Loucy (cell line): ENCODE measurements around the gene QPCT.

Source experiments
- H2AFZ ChIP-seq: fragments of 200-600 bp; sonication (generic); 2 replicates; pipeline ENCODE4 v1.6.0; 2016; ENCODE audit warnings: antibody characterized with exemption, mild to moderate bottlenecking, low read length, moderate library complexity
- H3F3A ChIP-seq: fragments of 200-600 bp; 2 replicates; pipeline ENCODE4 v1.6.0; 2016; ENCODE audit warnings: antibody characterized with exemption, low read depth, mild to moderate bottlenecking
- H3K27me3 ChIP-seq: fragments of 200-600 bp; sonication (generic); 2 replicates; pipeline ENCODE4 v1.6.1; 2014; ENCODE audit warnings: low read length, mild to moderate bottlenecking; ENCODE audit not compliant: insufficient read depth, poor library complexity, severe bottlenecking
- H3K36me3 ChIP-seq: fragments of 200-600 bp; sonication (generic); 2 replicates; pipeline ENCODE4 v1.6.1; 2016; ENCODE audit warnings: low read length; ENCODE audit not compliant: insufficient read depth
- H3K4me1 ChIP-seq: fragments of 200-600 bp; sonication (generic); 2 replicates; pipeline ENCODE4 v1.5.1; 2014; ENCODE audit warnings: low read length, mild to moderate bottlenecking; ENCODE audit not compliant: insufficient read depth, poor library complexity, severe bottlenecking
- H3K4me2 ChIP-seq: fragments of 200-600 bp; sonication (generic); 2 replicates; pipeline ENCODE4 v1.6.0; 2014; ENCODE audit warnings: antibody characterized with exemption, low read length, low read depth, mild to moderate bottlenecking; ENCODE audit not compliant: poor library complexity, severe bottlenecking
- H3K4me3 ChIP-seq: fragments of 200-600 bp; sonication (generic); 2 replicates; pipeline ENCODE4 v1.5.1; 2014; ENCODE audit warnings: low read length, mild to moderate bottlenecking, mixed read lengths; ENCODE audit not compliant: poor library complexity, severe bottlenecking
- H3K79me2 ChIP-seq: fragments of 200-600 bp; sonication (generic); 2 replicates; pipeline ENCODE4 v1.6.1; 2014; ENCODE audit warnings: low read length; ENCODE audit not compliant: insufficient read depth
- H3K9ac ChIP-seq: fragments of 200-600 bp; sonication (generic); 2 replicates; pipeline ENCODE4 v1.6.0; 2014; ENCODE audit warnings: mild to moderate bottlenecking, low read depth, low read length, moderate library complexity; ENCODE audit not compliant: poor library complexity, severe bottlenecking
- H3K9me2 ChIP-seq: fragments of 200-600 bp; sonication (generic); replicated peaks from 2 replicates; pipeline ENCODE4 v1.6.1; 2016; ENCODE audit warnings: low read depth, low read length, mixed read lengths
- H3K9me3 ChIP-seq: fragments of 200-600 bp; sonication (generic); 2 replicates; pipeline ENCODE4 v1.6.1; 2014; ENCODE audit warnings: mild to moderate bottlenecking, antibody characterized with exemption, low read length, low read depth; ENCODE audit not compliant: insufficient read depth
- H4K20me1 ChIP-seq: fragments of 200-600 bp; sonication (generic); 2 replicates; pipeline ENCODE4 v1.6.0; 2014; ENCODE audit warnings: antibody characterized with exemption, low read length, mild to moderate bottlenecking; ENCODE audit not compliant: insufficient read depth, poor library complexity, severe bottlenecking
- CTCF ChIP-seq: fragments of 200-600 bp; sonication (generic); conservative IDR thresholded peaks from 2 replicates; pipeline ENCODE4 v1.5.1; 2014; ENCODE audit warnings: mild to moderate bottlenecking, antibody characterized with exemption, low read length
- EZH2phosphoT487 ChIP-seq: fragments of 200-600 bp; IDR thresholded peaks from 2 replicates; pipeline ENCODE4 v1.6.1; 2018; ENCODE audit warnings: antibody characterized with exemption, mild to moderate bottlenecking, moderate library complexity, borderline replicate concordance

Gene QPCT

GRCh38 chr2:37361216-37361815 is 16.9 kb downstream of the QPCT start:
- H3F3A ChIP-seq = no peaks in the 10 kb centered on the region
- no peaks in the 10 kb centered on the region for H4K20me1 ChIP-seq
- no peaks in the 10 kb centered on the region for H3K79me2 ChIP-seq

GRCh38 chr2:37361994-37362698 is 17.7 kb downstream of the QPCT start:
- Histone ChIP-seq H3K36me3 (no peaks in the 10 kb centered on the region), H3K79me2 (no peaks in the 10 kb centered on the region), H3K9ac (no peak overlapping the region), H3K4me2 (no peak overlapping the region), H3K4me1 (peaks cover 21% of the 10 kb centered on the region), H4K20me1 (no peaks in the 10 kb centered on the region), H2AFZ (no peak overlapping the region), H3F3A (no peaks in the 10 kb centered on the region), H3K9me2 (no peaks in the 10 kb centered on the region), H3K27me3 (no peaks in the 10 kb centered on the region), H3K9me3 (no peaks in the 10 kb centered on the region), H3K4me3 (no peak overlapping the region)
- TF ChIP-seq EZH2phosphoT487 (no peak), CTCF (no peak)

More at GRCh38 chr2:37361216-37361815, 16.9 kb downstream of the QPCT start:
- no peaks in the 10 kb centered on the region for H3K9me3 ChIP-seq
- H3K9ac ChIP-seq = no peak overlapping the region
- H3K4me2 ChIP-seq = no peak overlapping the region
- no peak overlapping the region for H2AFZ ChIP-seq
- no peaks in the 10 kb centered on the region for H3K27me3 ChIP-seq
- no peaks in the 10 kb centered on the region for H3K36me3 ChIP-seq
- peaks cover 13% of the 10 kb centered on the region for H3K4me1 ChIP-seq
- no peak for TF ChIP-seq CTCF
- no peak for TF ChIP-seq EZH2phosphoT487
- no peak overlapping the region for H3K4me3 ChIP-seq
- no peaks in the 10 kb centered on the region for H3K9me2 ChIP-seq

- TF ChIP-seq EZH2phosphoT487 (no peak), CTCF (no peak)
- peaks cover 35% of the 10 kb centered on the region for H3K4me1 ChIP-seq
- no peaks in the 10 kb centered on the region for H3K27me3 ChIP-seq
- no peak overlapping the region for H3K4me3 ChIP-seq
- H3K4me2 ChIP-seq = no peak overlapping the region
- H3K9me3 ChIP-seq = no peaks in the 10 kb centered on the region
- H3K9me2 ChIP-seq = no peaks in the 10 kb centered on the region
- H4K20me1 ChIP-seq = no peaks in the 10 kb centered on the region
- no peaks in the 10 kb centered on the region for H3K79me2 ChIP-seq
- no peak overlapping the region for H2AFZ ChIP-seq
- H3K9ac ChIP-seq = no peak overlapping the region
- no peaks in the 10 kb centered on the region for H3K36me3 ChIP-seq
- no peaks in the 10 kb centered on the region for H3F3A ChIP-seq
Observed at GRCh38 chr2:37364351-37364750, 19.9 kb downstream of the QPCT start.
